ENCODE measurements around the gene ETNK1.

ETNK1 gene

GRCh38 chr12:22719745-22720144 lies 94.8 kb downstream of the ETNK1 start:
- DNase-seq (ENCODE audit: low read depth) = no peak
- TF ChIP-seq, protein P1, sequence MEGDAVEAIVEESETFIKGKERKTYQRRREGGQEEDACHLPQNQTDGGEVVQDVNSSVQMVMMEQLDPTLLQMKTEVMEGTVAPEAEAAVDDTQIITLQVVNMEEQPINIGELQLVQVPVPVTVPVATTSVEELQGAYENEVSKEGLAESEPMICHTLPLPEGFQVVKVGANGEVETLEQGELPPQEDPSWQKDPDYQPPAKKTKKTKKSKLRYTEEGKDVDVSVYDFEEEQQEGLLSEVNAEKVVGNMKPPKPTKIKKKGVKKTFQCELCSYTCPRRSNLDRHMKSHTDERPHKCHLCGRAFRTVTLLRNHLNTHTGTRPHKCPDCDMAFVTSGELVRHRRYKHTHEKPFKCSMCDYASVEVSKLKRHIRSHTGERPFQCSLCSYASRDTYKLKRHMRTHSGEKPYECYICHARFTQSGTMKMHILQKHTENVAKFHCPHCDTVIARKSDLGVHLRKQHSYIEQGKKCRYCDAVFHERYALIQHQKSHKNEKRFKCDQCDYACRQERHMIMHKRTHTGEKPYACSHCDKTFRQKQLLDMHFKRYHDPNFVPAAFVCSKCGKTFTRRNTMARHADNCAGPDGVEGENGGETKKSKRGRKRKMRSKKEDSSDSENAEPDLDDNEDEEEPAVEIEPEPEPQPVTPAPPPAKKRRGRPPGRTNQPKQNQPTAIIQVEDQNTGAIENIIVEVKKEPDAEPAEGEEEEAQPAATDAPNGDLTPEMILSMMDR (IDR thresholded peaks at IDR 0.05; ENCODE audit: insufficient read depth, low read depth, low read length, missing control alignments) = no peak
- no peak overlapping the region for H3K4me3 ChIP-seq (ENCODE audit: low read length)

DNA sequence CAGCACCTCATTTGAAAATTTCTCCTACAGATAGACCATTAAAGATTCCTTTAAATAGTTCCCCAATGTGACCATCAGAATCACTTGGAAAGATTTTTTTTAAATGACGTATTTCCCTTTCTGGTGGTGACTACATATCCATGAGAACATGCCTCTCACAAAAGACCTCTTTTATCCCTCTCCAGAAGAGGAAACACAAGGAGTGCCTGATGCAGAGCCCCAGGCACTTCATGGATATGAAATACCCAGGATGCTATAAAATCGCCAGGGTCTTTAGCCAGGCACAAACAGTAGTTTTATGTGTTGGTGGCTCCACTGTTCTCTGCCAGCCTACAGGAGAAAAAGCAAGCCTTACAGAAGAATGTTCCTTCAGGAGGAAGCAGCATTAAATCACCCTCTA lies 97.1 kb downstream of the ETNK1 start:
- TF ChIP-seq, protein P1 (IDR thresholded peaks at IDR 0.05; ENCODE audit: insufficient read depth, low read depth, low read length, missing control alignments) = no peak
- H3K4me3 ChIP-seq (ENCODE audit: low read length) = no peak overlapping the region
- no peak for DNase-seq (ENCODE audit: low read depth)

GRCh38 chr12:22722779-22723178 lies 97.8 kb downstream of the ETNK1 start:
- TF ChIP-seq, protein P1 (IDR thresholded peaks at IDR 0.05; ENCODE audit: insufficient read depth, low read depth, low read length, missing control alignments) = no peak
- H3K4me3 ChIP-seq (ENCODE audit: low read length) = no peak overlapping the region
- no peak for DNase-seq (ENCODE audit: low read depth)

- no peak for DNase-seq (ENCODE audit: low read depth)
- no peak overlapping the region for H3K4me3 ChIP-seq (ENCODE audit: low read length)
- TF ChIP-seq, protein P1 (IDR thresholded peaks at IDR 0.05; ENCODE audit: insufficient read depth, low read depth, low read length, missing control alignments) = no peak
Measured at GRCh38 chr12:22728987-22729386, 104.0 kb downstream of the ETNK1 start.

GRCh38 chr12:22729431-22729956 lies 104.5 kb downstream of the ETNK1 start:
- H3K4me3 ChIP-seq (ENCODE audit: low read length) = no peak overlapping the region
- TF ChIP-seq, protein P1 (IDR thresholded peaks at IDR 0.05; ENCODE audit: insufficient read depth, low read depth, low read length, missing control alignments) = no peak
- no peak for DNase-seq (ENCODE audit: low read depth)

DNA sequence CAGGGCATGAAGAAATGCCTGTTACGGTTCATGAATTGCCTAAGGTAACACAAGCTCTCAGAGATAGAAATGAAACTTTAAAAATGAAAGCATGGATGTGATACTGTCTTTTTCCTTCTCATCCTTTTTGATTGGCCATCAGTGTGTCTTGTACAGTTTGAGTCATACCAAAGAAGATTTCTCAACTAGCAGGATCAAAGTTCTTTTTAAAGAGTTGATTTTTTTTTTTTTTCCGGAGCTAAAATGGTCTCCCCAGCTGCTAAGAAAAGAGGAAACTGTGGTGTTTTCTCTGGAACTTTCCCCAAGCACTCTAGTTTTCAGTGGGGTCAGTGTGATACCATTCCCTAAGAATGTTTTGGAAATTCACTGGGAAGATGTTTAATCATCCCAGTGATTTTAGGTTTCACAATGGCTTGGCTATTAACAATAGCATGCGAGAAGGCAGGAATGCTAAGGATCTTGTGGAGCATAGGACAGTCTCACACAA lies 105.0 kb downstream of the ETNK1 start:
- TF ChIP-seq, protein P1 (IDR thresholded peaks at IDR 0.05; ENCODE audit: insufficient read depth, low read depth, low read length, missing control alignments) = no peak
- no peak overlapping the region for H3K4me3 ChIP-seq (ENCODE audit: low read length)
- DNase-seq (ENCODE audit: low read depth) = peak; percentile 14

GRCh38 chr12:22731236-22731635 lies 106.3 kb downstream of the ETNK1 start:
- H3K4me3 ChIP-seq (ENCODE audit: low read length) = no peak overlapping the region
- no peak for DNase-seq (ENCODE audit: low read depth)
- TF ChIP-seq, protein P1 (IDR thresholded peaks at IDR 0.05; ENCODE audit: insufficient read depth, low read depth, low read length, missing control alignments) = no peak

Data from epithelial cell of esophagus (primary cell).